Sigmoid colon (tissue), 4 donors: Measurements from ENCODE around the gene HIVEP2.

Experiments
- EP300 ChIP-seq, 4 donors: sonication (generic); formaldehyde crosslinking; IDR thresholded peaks; one replicate each; pipeline ENCODE4 v1.6.1; 2017; ENCODE audit warnings: antibody characterized with exemption in 4 of 4
- TF ChIP-seq, protein P1 (sequence below), 4 experiments: fragments of 450-650 bp in 3 of 4; fragments of 200-600 bp in 1 of 4; IDR thresholded peaks; one replicate each; pipeline ENCODE4 v1.5.1; 2016 to 2019; ENCODE audit warnings: antibody characterized with exemption in 4 of 4, mild to moderate bottlenecking in 3 of 4, moderate library complexity in 2 of 4

DNA sequence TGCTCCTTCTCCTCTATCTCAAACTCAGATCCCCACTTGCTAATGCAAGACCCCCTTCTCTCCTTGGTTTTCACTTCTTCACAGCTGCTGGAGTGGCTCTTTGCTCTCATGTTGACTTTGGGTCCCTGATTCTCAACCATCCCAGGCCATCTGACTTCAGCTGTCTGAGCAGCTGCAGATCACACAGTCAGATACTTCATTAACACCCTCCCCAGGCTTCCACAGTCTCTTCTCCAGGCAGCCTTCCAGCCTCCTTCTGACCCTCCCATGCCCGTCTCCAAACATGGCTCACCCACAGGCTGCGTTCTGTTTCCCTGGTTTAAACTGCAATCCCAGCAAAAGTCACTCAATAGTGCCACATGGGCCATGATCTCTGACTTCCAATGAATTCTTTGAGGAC lies 65.4 kb downstream of the HIVEP2 start:
- TF ChIP-seq, protein P1, sequence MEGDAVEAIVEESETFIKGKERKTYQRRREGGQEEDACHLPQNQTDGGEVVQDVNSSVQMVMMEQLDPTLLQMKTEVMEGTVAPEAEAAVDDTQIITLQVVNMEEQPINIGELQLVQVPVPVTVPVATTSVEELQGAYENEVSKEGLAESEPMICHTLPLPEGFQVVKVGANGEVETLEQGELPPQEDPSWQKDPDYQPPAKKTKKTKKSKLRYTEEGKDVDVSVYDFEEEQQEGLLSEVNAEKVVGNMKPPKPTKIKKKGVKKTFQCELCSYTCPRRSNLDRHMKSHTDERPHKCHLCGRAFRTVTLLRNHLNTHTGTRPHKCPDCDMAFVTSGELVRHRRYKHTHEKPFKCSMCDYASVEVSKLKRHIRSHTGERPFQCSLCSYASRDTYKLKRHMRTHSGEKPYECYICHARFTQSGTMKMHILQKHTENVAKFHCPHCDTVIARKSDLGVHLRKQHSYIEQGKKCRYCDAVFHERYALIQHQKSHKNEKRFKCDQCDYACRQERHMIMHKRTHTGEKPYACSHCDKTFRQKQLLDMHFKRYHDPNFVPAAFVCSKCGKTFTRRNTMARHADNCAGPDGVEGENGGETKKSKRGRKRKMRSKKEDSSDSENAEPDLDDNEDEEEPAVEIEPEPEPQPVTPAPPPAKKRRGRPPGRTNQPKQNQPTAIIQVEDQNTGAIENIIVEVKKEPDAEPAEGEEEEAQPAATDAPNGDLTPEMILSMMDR (IDR thresholded peaks at IDR 0.05) = no peak
- no peak for TF ChIP-seq EP300 (IDR thresholded peaks at IDR 0.05)
